Measurements from ENCODE around the gene CCDC117.

Gene CCDC117

GRCh38 chr22:28819253-28820096 lies 47.0 kb downstream of the CCDC117 start:
- no peak overlapping the region for H4K8ac ChIP-seq (ENCODE audit: low read depth, low read length)
- H4K12ac ChIP-seq (ENCODE audit: low read depth, low read length), result no peak overlapping the region
- no peak overlapping the region for H2AK5ac ChIP-seq (ENCODE audit: low read length)
- H3K4ac ChIP-seq (ENCODE audit: low read depth, low read length), result no peak overlapping the region
- peak overlapping the region; percentile 36 for H2BK120ac ChIP-seq (ENCODE audit: insufficient read depth, low read length, poor library complexity)
- H3K27ac ChIP-seq (ENCODE audit: low read depth, low read length), result no peak overlapping the region
- no peak overlapping the region for H2AFZ ChIP-seq (ENCODE audit: insufficient read depth, low read length, poor library complexity)
- H3K9me3 ChIP-seq (ENCODE audit: insufficient read depth, low read depth, low read length), result no peaks in the 10 kb centered on the region
- no peak overlapping the region for H3K4me2 ChIP-seq (ENCODE audit: low read length)
- no peaks in the 10 kb centered on the region for H3K36me3 ChIP-seq (ENCODE audit: control insufficient read depth in 1 of 2, insufficient read depth in 2 of 2, low read length in 2 of 2)
- H2BK5ac ChIP-seq (ENCODE audit: low read depth, low read length, poor library complexity), result no peak overlapping the region
- H3K4me3 ChIP-seq (ENCODE audit: low read depth, low read length), result no peak overlapping the region
- H3K4me1 ChIP-seq (ENCODE audit: control insufficient read depth in 1 of 2, insufficient read depth in 2 of 2, low read length in 2 of 2), result peaks cover 0 to 5% of the 10 kb centered on the region in 2 experiments
- H3K14ac ChIP-seq (ENCODE audit: low read length), result no peak overlapping the region
- H3K79me1 ChIP-seq (ENCODE audit: low read length), result peaks cover 4% of the 10 kb centered on the region
- H3K27me3 ChIP-seq (ENCODE audit: insufficient read depth, low read length), result no peaks in the 10 kb centered on the region
- H2BK12ac ChIP-seq (ENCODE audit: low read length), result no peak overlapping the region
- H3K79me2 ChIP-seq (ENCODE audit: control insufficient read depth, insufficient read depth, low read length, poor library complexity), result no peaks in the 10 kb centered on the region
- WGBS (ENCODE audit: extremely low coverage, insufficient coverage, insufficient read length), result no CpG with 5 or more reads among the region's 5 CpGs
- DNase-seq, result no peak
- peak overlapping the region; percentile 42 for H4K91ac ChIP-seq (ENCODE audit: low read depth, low read length)
- H3K23ac ChIP-seq (ENCODE audit: low read length), result no peak overlapping the region
- no peak overlapping the region for H3K18ac ChIP-seq (ENCODE audit: low read length)
- H3K9ac ChIP-seq (ENCODE audit: low read length), result no peak overlapping the region

DNA sequence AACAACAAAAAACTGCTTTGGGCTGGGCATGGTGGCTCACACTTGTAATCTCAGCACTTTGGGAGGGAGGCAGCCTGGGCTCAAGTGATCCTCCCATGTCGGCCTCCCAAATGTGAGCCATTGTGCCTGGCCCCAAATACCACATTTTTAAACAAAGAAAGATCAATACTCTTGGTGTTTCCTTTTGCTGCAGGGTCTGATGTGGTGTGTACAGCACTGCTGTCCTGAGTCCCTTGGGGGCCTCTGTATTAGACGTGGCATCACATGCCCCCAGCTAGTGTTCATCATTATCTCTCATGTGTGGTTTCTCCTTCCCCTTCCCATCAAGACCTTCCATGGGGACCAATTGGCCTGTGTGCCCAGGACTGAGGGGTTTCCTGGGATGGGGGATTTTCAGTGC lies 48.4 kb downstream of the CCDC117 start:
- Histone ChIP-seq H2AK5ac (ENCODE audit: low read length) (no peak overlapping the region), H3K14ac (ENCODE audit: low read length) (no peak overlapping the region), H2AFZ (ENCODE audit: insufficient read depth, low read length, poor library complexity) (no peak overlapping the region), H3K27me3 (ENCODE audit: insufficient read depth, low read length) (no peaks in the 10 kb centered on the region), H3K79me1 (ENCODE audit: low read length) (peaks cover 4% of the 10 kb centered on the region), H3K18ac (ENCODE audit: low read length) (no peak overlapping the region), H4K12ac (ENCODE audit: low read depth, low read length) (no peak overlapping the region), H3K9me3 (ENCODE audit: insufficient read depth, low read depth, low read length) (no peaks in the 10 kb centered on the region), H3K4me2 (ENCODE audit: low read length) (no peak overlapping the region), H3K79me2 (ENCODE audit: control insufficient read depth, insufficient read depth, low read length, poor library complexity) (no peaks in the 10 kb centered on the region), H3K4ac (ENCODE audit: low read depth, low read length) (no peak overlapping the region), H2BK12ac (ENCODE audit: low read length) (no peak overlapping the region), H3K9ac (ENCODE audit: low read length) (no peak overlapping the region), H3K27ac (ENCODE audit: low read depth, low read length) (no peak overlapping the region), H3K4me1 (ENCODE audit: control insufficient read depth in 1 of 2, insufficient read depth in 2 of 2, low read length in 2 of 2) (peaks cover 0 to 5% of the 10 kb centered on the region in 2 experiments), H4K91ac (ENCODE audit: low read depth, low read length) (no peak overlapping the region), H3K4me3 (ENCODE audit: low read depth, low read length) (no peak overlapping the region), H3K23ac (ENCODE audit: low read length) (no peak overlapping the region), H2BK5ac (ENCODE audit: low read depth, low read length, poor library complexity) (no peak overlapping the region), H2BK120ac (ENCODE audit: insufficient read depth, low read length, poor library complexity) (no peak overlapping the region), H3K36me3 (ENCODE audit: control insufficient read depth in 1 of 2, insufficient read depth in 2 of 2, low read length in 2 of 2) (no peaks in the 10 kb centered on the region), H4K8ac (ENCODE audit: low read depth, low read length) (no peak overlapping the region)
- no peak for DNase-seq
- no CpG with 5 or more reads among the region's 2 CpGs for whole genome bisulfite sequencing (ENCODE audit: extremely low coverage, insufficient coverage, insufficient read length)

DNA sequence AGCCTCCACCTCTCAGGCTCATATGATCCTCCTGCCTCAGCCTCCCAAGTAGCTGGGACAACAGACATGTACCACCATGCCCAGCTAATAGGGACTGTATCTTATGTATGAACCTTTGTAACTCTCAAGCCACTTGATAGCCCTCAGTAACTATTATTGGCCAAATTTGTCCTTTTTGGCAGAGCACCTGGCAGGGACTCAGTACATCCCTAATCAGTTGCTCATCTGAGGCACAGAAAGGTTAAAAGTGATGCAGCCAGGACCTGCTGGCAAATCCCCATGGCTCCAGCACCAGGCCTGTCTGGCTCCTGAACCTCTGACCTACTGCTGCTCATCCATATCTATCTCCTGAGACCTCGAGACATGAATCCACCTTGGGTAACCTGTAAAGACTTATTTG lies 49.0 kb downstream of the CCDC117 start:
- H2AFZ ChIP-seq (ENCODE audit: insufficient read depth, low read length, poor library complexity), result no peak overlapping the region
- H3K23ac ChIP-seq (ENCODE audit: low read length), result no peak overlapping the region
- H3K27ac ChIP-seq (ENCODE audit: low read depth, low read length), result no peak overlapping the region
- no peak overlapping the region for H2BK120ac ChIP-seq (ENCODE audit: insufficient read depth, low read length, poor library complexity)
- H4K91ac ChIP-seq (ENCODE audit: low read depth, low read length), result no peak overlapping the region
- peaks cover 0 to 5% of the 10 kb centered on the region in 2 experiments for H3K4me1 ChIP-seq (ENCODE audit: control insufficient read depth in 1 of 2, insufficient read depth in 2 of 2, low read length in 2 of 2)
- H3K9ac ChIP-seq (ENCODE audit: low read length), result no peak overlapping the region
- no CpG with 5 or more reads among the region's 1 CpG for WGBS (ENCODE audit: extremely low coverage, insufficient coverage, insufficient read length)
- H3K4me2 ChIP-seq (ENCODE audit: low read length), result no peak overlapping the region
- H3K9me3 ChIP-seq (ENCODE audit: insufficient read depth, low read depth, low read length), result no peaks in the 10 kb centered on the region
- no peaks in the 10 kb centered on the region for H3K36me3 ChIP-seq (ENCODE audit: control insufficient read depth in 1 of 2, insufficient read depth in 2 of 2, low read length in 2 of 2)
- DNase-seq, result no peak
- no peak overlapping the region for H2BK5ac ChIP-seq (ENCODE audit: low read depth, low read length, poor library complexity)
- no peak overlapping the region for H3K4ac ChIP-seq (ENCODE audit: low read depth, low read length)
- no peaks in the 10 kb centered on the region for H3K27me3 ChIP-seq (ENCODE audit: insufficient read depth, low read length)
- no peak overlapping the region for H3K18ac ChIP-seq (ENCODE audit: low read length)
- no peak overlapping the region for H2BK12ac ChIP-seq (ENCODE audit: low read length)
- no peak overlapping the region for H3K14ac ChIP-seq (ENCODE audit: low read length)
- H2AK5ac ChIP-seq (ENCODE audit: low read length), result no peak overlapping the region
- H4K8ac ChIP-seq (ENCODE audit: low read depth, low read length), result no peak overlapping the region
- no peak overlapping the region for H4K12ac ChIP-seq (ENCODE audit: low read depth, low read length)
- H3K79me2 ChIP-seq (ENCODE audit: control insufficient read depth, insufficient read depth, low read length, poor library complexity), result no peaks in the 10 kb centered on the region
- H3K4me3 ChIP-seq (ENCODE audit: low read depth, low read length), result no peak overlapping the region
- H3K79me1 ChIP-seq (ENCODE audit: low read length), result peaks cover 4% of the 10 kb centered on the region

GRCh38 chr22:28822930-28823551 lies 50.5 kb downstream of the CCDC117 start:
- Histone ChIP-seq H3K79me1 (ENCODE audit: low read length) (peaks cover 4% of the 10 kb centered on the region), H3K79me2 (ENCODE audit: control insufficient read depth, insufficient read depth, low read length, poor library complexity) (no peaks in the 10 kb centered on the region), H3K4me1 (ENCODE audit: control insufficient read depth in 1 of 2, insufficient read depth in 2 of 2, low read length in 2 of 2) (peaks cover 0 to 5% of the 10 kb centered on the region in 2 experiments), H3K9ac (ENCODE audit: low read length) (no peak overlapping the region), H3K4me2 (ENCODE audit: low read length) (no peak overlapping the region), H4K12ac (ENCODE audit: low read depth, low read length) (no peak overlapping the region), H2AFZ (ENCODE audit: insufficient read depth, low read length, poor library complexity) (no peak overlapping the region), H2AK5ac (ENCODE audit: low read length) (no peak overlapping the region), H3K4ac (ENCODE audit: low read depth, low read length) (no peak overlapping the region), H4K8ac (ENCODE audit: low read depth, low read length) (no peak overlapping the region), H3K14ac (ENCODE audit: low read length) (no peak overlapping the region), H3K9me3 (ENCODE audit: insufficient read depth, low read depth, low read length) (no peaks in the 10 kb centered on the region), H4K91ac (ENCODE audit: low read depth, low read length) (no peak overlapping the region), H2BK12ac (ENCODE audit: low read length) (no peak overlapping the region), H3K4me3 (ENCODE audit: low read depth, low read length) (no peak overlapping the region), H2BK5ac (ENCODE audit: low read depth, low read length, poor library complexity) (no peak overlapping the region), H3K18ac (ENCODE audit: low read length) (no peak overlapping the region), H3K36me3 (ENCODE audit: control insufficient read depth in 1 of 2, insufficient read depth in 2 of 2, low read length in 2 of 2) (no peaks in the 10 kb centered on the region), H3K23ac (ENCODE audit: low read length) (no peak overlapping the region), H2BK120ac (ENCODE audit: insufficient read depth, low read length, poor library complexity) (no peak overlapping the region), H3K27me3 (ENCODE audit: insufficient read depth, low read length) (no peaks in the 10 kb centered on the region), H3K27ac (ENCODE audit: low read depth, low read length) (no peak overlapping the region)
- WGBS (ENCODE audit: extremely low coverage, insufficient coverage, insufficient read length), result no CpG with 5 or more reads among the region's 4 CpGs
- DNase-seq, result no peak

Data from trophoblast cell (in vitro differentiated cells and primary cell).